C1 segment of cervical spinal cord (tissue), 14 donors: Measurements from ENCODE around the gene TCP11L2.
A peak's percentile ranks its signal among the peaks of the same experiment; 100 is the strongest.

Experiments used
- DNase-seq, 14 donors: peaks; one replicate each; lab custom pipeline; 2025; lab: John Stamatoyannopoulos, UW

TCP11L2 gene

GRCh38 chr12:106392759-106393158 lies 90.2 kb downstream of the TCP11L2 start:
- peak in 1 of 14 donors; percentile 52 for DNase-seq
